Measurements from ENCODE around the gene NLRC4.

The NLRC4 gene

DNA sequence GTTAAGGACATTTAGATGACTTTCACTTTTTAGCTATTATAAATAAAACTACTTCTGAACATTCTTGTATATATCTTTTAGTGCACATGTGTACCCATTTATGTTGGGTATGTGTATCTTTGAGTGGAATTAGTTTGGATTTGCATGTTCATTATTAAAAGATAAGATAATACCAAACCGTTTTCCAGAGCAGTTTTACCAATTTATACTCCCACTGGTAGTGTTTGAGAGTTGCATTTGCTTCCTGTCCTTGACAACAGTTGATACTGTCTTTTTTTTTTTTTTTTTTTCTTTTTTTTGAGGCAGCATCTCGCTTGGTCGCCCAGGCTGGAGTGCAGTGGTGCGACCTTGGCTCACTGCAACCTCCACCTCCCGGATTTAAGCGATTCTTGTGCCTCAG lies 75.7 kb downstream of the NLRC4 start:
- TF ChIP-seq FOXA1 (IDR thresholded peaks at IDR 0.05): no peak
- no peak for TF ChIP-seq ZNF384 (IDR thresholded peaks at IDR 0.05)
- no peak for TF ChIP-seq ARNT (IDR thresholded peaks at IDR 0.05)
- no peak for TF ChIP-seq ELF4 (IDR thresholded peaks at IDR 0.05)
- no peak for TF ChIP-seq BHLHE40 (IDR thresholded peaks at IDR 0.05; ENCODE audit: borderline replicate concordance)
- no peak for TF ChIP-seq SUZ12 (IDR thresholded peaks at IDR 0.05)
- TF ChIP-seq LEF1 (IDR thresholded peaks at IDR 0.05; ENCODE audit: borderline replicate concordance): no peak
- TF ChIP-seq TARDBP (IDR thresholded peaks at IDR 0.05): no peak
- DNase-seq (ENCODE audit: extremely low spot score): no peak
- ChIA-PET CTCF (no interaction called here), POLR2A (no interaction called here)

DNA sequence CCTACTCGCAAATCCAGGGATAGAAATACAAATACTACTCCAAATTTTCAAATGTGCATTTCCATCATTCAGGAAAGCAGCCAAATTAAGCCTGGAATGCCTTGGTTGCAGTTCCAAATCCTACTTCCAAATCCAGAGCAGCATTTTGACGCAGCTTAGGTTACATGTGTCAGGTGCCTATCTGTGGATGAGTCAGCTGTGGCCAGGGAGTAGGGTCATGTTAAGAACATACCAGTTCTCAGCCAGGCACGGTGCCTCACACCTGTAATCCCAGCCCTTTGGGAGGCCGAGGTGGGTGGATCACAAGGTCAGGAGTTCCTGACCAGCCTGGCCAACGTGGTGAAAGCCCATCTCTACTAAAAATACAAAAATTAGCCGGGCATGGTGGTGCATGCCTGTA lies 82.0 kb downstream of the NLRC4 start:
- DNase-seq (ENCODE audit: extremely low spot score): no peak
- CTCF ChIA-PET: no interaction called here
- TF ChIP-seq TARDBP (IDR thresholded peaks at IDR 0.05) (no peak), NFRKB (IDR thresholded peaks at IDR 0.05) (no peak), L3MBTL2 (conservative IDR thresholded peaks at IDR 0.05) (no peak), CTBP1 (IDR thresholded peaks at IDR 0.05; ENCODE audit: borderline replicate concordance) (no peak), LEF1 (IDR thresholded peaks at IDR 0.05; ENCODE audit: borderline replicate concordance) (no peak), SUZ12 (IDR thresholded peaks at IDR 0.05) (no peak), FOXA1 (IDR thresholded peaks at IDR 0.05) (no peak), FOXK2 (IDR thresholded peaks at IDR 0.05) (no peak), SP1 (IDR thresholded peaks at IDR 0.05) (no peak), HDGF (IDR thresholded peaks at IDR 0.05; ENCODE audit: borderline replicate concordance) (no peak), FOXM1 (IDR thresholded peaks at IDR 0.05; ENCODE audit: borderline replicate concordance) (no peak), ELF4 (IDR thresholded peaks at IDR 0.05) (no peak), BHLHE40 (IDR thresholded peaks at IDR 0.05; ENCODE audit: borderline replicate concordance) (no peak), ZNF384 (IDR thresholded peaks at IDR 0.05) (no peak), ARNT (IDR thresholded peaks at IDR 0.05) (no peak)
- TF ChIP-seq, protein P1, sequence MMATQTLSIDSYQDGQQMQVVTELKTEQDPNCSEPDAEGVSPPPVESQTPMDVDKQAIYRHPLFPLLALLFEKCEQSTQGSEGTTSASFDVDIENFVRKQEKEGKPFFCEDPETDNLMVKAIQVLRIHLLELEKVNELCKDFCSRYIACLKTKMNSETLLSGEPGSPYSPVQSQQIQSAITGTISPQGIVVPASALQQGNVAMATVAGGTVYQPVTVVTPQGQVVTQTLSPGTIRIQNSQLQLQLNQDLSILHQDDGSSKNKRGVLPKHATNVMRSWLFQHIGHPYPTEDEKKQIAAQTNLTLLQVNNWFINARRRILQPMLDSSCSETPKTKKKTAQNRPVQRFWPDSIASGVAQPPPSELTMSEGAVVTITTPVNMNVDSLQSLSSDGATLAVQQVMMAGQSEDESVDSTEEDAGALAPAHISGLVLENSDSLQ (IDR thresholded peaks at IDR 0.05): no peak
- POLR2A ChIA-PET: interaction anchor here (1.0 kb wide), 1 partner anchor 17 kb away, joined by 3 read pairs; the partner anchor contains the start of gene SLC30A6
